ENCODE results near the gene MT1F.
A peak's percentile ranks its signal among the peaks of the same experiment; 100 is the strongest.

Gene MT1F

DNA sequence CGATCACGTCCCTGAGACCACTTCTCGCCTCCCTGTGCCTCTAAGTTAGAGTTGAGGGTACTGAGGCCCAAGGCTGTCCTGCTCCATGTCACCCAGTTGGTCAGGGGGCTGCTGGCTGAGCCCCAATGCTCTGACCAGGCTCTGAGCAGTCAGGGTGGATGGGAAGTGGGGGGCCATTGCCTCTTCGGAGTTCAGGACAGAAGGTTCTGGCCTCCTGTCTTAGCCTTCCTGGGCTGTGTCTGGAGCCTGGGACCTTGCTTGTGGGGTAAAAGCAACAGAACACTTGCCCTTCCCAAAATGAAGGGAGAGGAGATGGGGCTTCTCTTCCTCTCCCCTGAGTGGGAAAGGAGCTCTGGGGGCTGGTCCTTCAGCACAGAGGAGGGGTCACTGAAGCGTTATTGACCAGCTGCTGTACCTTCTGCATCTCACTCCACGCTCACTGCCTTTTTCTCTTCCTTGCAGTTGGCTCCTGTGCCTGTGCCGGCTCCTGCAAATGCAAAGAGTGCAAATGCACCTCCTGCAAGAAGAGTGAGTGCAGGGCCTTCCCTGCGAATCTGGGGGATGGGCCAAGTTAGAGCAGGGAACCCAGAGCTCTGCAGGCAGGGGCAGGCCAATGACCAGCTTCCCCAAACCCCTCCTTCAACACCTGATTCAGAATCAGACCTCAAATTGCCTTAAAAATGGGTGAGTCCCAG, 25.1 kb downstream of the MT1F start:
- H3F3A ChIP-seq (ENCODE audit: insufficient read depth) = no peaks in the 10 kb centered on the region
- H3K4me2 ChIP-seq (ENCODE audit: low read depth, low read length, poor library complexity, severe bottlenecking) = peak overlapping the region; percentile 70
- peak overlapping the region; percentile 57 for H3K9ac ChIP-seq (ENCODE audit: low read length)
- peak overlapping the region; percentile 51 for H3K4me3 ChIP-seq (ENCODE audit: insufficient read depth, low read length, poor library complexity, severe bottlenecking)
- no peaks in the 10 kb centered on the region for H3K79me2 ChIP-seq (ENCODE audit: insufficient read depth, low read length)
- H3K27ac ChIP-seq (ENCODE audit: low read depth, low read length) = no peak overlapping the region
- no peaks in the 10 kb centered on the region for H4K20me1 ChIP-seq (ENCODE audit: low read depth, low read length)
- H3K27me3 ChIP-seq (ENCODE audit: low read length) = no peaks in the 10 kb centered on the region
- H3K36me3 ChIP-seq (ENCODE audit: low read length) = no peaks in the 10 kb centered on the region
- H3K9me3 ChIP-seq (ENCODE audit: insufficient read depth, low read length) = no peaks in the 10 kb centered on the region
- TF ChIP-seq CTCF (IDR thresholded peaks at IDR 0.05; ENCODE audit: insufficient read depth, low read length, poor library complexity, severe bottlenecking) = no peak
- TF ChIP-seq EZH2phosphoT487 (conservative IDR thresholded peaks at IDR 0.05; ENCODE audit: low read length) = no peak
- H3K9me2 ChIP-seq (replicated peaks; ENCODE audit: insufficient read depth, low read length) = no peaks in the 10 kb centered on the region
- peak overlapping the region; percentile 78 for H2AFZ ChIP-seq (ENCODE audit: low read depth, low read length, severe bottlenecking)

DNA sequence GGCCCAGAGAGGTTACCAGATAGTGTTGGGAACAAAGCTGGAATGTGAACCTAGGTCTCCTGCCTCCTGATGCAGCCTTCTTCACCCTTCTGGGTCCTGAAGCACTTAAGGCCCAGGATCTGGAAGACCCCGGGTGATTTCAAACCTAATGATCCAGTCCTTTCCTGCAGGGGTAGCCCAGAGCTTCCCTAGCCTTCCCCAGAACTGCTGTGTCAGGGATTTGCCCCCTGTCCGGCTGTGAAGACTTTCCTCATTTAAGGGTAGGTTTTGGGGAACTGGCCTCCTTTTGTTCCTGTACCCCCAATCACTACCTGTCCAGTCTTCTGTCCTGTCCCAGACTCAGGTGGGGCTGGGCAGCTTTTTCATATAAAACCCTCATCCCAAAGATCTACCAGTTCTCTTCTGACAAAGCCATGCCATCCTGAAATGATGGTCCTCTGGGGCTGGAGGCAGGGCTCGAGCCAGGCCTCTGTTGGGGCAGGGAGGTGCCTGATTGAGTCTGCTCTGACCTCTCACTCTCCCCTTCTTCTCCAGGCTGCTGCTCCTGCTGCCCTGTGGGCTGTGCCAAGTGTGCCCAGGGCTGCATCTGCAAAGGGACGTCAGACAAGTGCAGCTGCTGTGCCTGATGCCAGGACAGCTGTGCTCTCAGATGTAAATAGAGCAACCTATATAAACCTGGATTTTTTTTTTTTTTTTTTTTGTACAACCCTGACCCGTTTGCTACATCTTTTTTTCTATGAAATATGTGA, 25.8 kb downstream of the MT1F start:
- Histone ChIP-seq H3K9ac (ENCODE audit: low read length) (no peak overlapping the region), H3K4me2 (ENCODE audit: low read depth, low read length, poor library complexity, severe bottlenecking) (no peak overlapping the region), H3K36me3 (ENCODE audit: low read length) (no peaks in the 10 kb centered on the region), H3K9me2 (replicated peaks; ENCODE audit: insufficient read depth, low read length) (no peaks in the 10 kb centered on the region), H3K27ac (ENCODE audit: low read depth, low read length) (no peak overlapping the region), H3F3A (ENCODE audit: insufficient read depth) (no peaks in the 10 kb centered on the region), H3K4me3 (ENCODE audit: insufficient read depth, low read length, poor library complexity, severe bottlenecking) (no peak overlapping the region), H3K9me3 (ENCODE audit: insufficient read depth, low read length) (no peaks in the 10 kb centered on the region), H3K79me2 (ENCODE audit: insufficient read depth, low read length) (no peaks in the 10 kb centered on the region), H3K27me3 (ENCODE audit: low read length) (no peaks in the 10 kb centered on the region), H4K20me1 (ENCODE audit: low read depth, low read length) (no peaks in the 10 kb centered on the region), H2AFZ (ENCODE audit: low read depth, low read length, severe bottlenecking) (no peak overlapping the region)
- no peak for TF ChIP-seq CTCF (IDR thresholded peaks at IDR 0.05; ENCODE audit: insufficient read depth, low read length, poor library complexity, severe bottlenecking)
- TF ChIP-seq EZH2phosphoT487 (conservative IDR thresholded peaks at IDR 0.05; ENCODE audit: low read length) = no peak

- Histone ChIP-seq H3K27ac (ENCODE audit: low read depth, low read length) (no peak overlapping the region), H3K9me3 (ENCODE audit: insufficient read depth, low read length) (no peaks in the 10 kb centered on the region), H3F3A (ENCODE audit: insufficient read depth) (no peaks in the 10 kb centered on the region), H4K20me1 (ENCODE audit: low read depth, low read length) (no peaks in the 10 kb centered on the region), H3K79me2 (ENCODE audit: insufficient read depth, low read length) (no peaks in the 10 kb centered on the region), H3K4me3 (ENCODE audit: insufficient read depth, low read length, poor library complexity, severe bottlenecking) (no peak overlapping the region), H3K9me2 (replicated peaks; ENCODE audit: insufficient read depth, low read length) (no peaks in the 10 kb centered on the region), H3K27me3 (ENCODE audit: low read length) (no peaks in the 10 kb centered on the region), H3K36me3 (ENCODE audit: low read length) (no peaks in the 10 kb centered on the region), H3K4me2 (ENCODE audit: low read depth, low read length, poor library complexity, severe bottlenecking) (no peak overlapping the region), H2AFZ (ENCODE audit: low read depth, low read length, severe bottlenecking) (no peak overlapping the region), H3K9ac (ENCODE audit: low read length) (no peak overlapping the region)
- TF ChIP-seq CTCF (IDR thresholded peaks at IDR 0.05; ENCODE audit: insufficient read depth, low read length, poor library complexity, severe bottlenecking) (no peak), EZH2phosphoT487 (conservative IDR thresholded peaks at IDR 0.05; ENCODE audit: low read length) (no peak)
Observed at GRCh38 chr16:56684256-56684925, 26.6 kb downstream of the MT1F start.
